ENCODE results near the gene PANK4.

- no peak for TF ChIP-seq CTCF (IDR thresholded peaks at IDR 0.05; ENCODE audit: low read length)
- no peak for TF ChIP-seq EZH2phosphoT487 (IDR thresholded peaks at IDR 0.05; ENCODE audit: low read length)
- TF ChIP-seq EZH2 (optimal IDR thresholded peaks at IDR 0.05; ENCODE audit: low read depth, low read length) = no peak
These were observed 25.8 kb upstream of the PANK4 start for GRCh38 chr1:2552189-2552588.

Measured in MM.1S (cell line).